Occipital lobe (tissue), 2 donors: Measurements from ENCODE around the gene MTUS2. TPM values are rescaled to one million over a fixed set of nuclear protein-coding genes. Genes with fewer than 3 reads are reported as not detected.

Experiments
- DNase-seq: peaks from one replicate; lab custom pipeline; 2025; lab: John Stamatoyannopoulos, UW
- total RNA-seq: library from RNA; depleted of rRNA; stranded (reverse); fragments of >200 nt; gene quantifications from one replicate; pipeline ENCODE4 v1.2.3, GENCODE V29; 2014

MTUS2 gene
- total RNA-seq, 1 donor from 2014 or later = 3.6 TPM

DNA sequence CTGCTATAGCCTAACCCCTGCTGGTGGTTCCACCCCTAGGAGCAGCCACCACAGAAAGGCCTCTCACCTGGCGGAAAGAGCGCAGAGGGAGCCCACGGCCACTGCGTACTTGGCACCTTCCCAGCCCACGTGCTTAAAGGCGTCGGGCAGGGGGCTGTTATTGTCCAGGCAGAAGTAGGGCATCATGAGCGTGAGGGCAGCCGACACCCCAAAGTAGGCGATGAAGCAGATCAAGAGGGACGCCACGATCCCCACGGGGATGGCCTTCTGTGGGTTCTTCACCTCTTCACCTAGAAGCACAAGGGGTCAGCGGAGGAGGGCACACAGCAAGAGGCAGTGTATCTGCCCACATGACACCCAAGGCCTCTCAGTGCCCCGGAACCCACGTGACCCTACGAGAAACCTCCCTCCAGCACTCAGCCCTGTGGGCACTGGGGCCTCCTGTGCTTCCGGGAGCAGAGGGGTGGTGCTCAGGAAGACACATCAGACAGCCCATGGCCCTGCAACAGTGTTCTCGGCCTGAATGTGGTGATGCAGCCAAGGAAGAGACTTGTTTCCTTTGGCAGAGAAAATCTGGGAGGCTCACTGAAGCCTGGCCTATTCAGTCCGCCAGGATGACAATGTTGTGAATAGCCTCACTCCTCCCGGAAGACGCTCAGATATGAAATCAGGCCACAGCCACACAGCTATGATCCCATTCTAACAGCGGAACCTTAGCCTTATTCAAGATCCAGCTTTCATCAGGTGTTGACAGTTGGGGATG lies 703.2 kb downstream of the MTUS2 start:
- DNase-seq = no peak

DNA sequence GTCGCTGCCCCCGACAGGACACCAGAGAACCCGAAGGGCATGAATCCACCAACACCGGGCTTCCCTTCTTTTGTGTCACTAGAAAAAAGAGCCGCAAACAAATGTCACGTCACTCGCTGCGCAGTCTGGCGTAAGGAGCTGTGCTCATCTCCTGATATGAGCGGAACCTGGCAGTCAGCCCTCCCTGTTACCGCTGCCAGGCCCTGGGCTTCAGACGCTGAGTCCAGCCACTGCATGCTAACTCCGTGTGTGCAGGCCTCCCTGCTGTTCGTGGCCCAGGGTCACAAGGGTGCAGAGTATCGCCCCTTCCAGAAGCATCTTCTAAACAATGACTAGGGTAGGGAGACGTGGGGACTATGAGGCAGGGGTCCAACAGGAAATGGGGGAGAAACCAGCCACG lies 704.0 kb downstream of the MTUS2 start:
- no peak for DNase-seq

DNA sequence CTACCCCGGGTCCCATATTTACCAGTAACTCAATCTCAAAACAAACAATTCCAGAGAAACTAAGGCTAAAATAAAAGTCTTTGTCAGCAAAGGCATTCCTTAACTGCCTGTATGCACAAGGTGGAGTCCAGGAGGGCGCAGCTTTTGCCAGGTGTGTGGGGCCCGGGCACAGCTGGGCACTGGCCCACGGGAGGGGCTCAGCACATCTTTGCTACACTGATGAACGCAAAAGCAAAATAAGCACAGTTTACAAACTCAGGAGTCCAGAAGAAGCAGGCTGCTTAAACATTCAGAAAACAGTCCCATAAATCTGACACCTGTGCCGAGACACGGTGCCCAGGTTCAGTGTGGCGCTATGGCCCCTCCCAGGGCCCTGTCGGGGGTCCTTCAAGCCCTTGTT lies 704.5 kb downstream of the MTUS2 start:
- no peak for DNase-seq

DNA sequence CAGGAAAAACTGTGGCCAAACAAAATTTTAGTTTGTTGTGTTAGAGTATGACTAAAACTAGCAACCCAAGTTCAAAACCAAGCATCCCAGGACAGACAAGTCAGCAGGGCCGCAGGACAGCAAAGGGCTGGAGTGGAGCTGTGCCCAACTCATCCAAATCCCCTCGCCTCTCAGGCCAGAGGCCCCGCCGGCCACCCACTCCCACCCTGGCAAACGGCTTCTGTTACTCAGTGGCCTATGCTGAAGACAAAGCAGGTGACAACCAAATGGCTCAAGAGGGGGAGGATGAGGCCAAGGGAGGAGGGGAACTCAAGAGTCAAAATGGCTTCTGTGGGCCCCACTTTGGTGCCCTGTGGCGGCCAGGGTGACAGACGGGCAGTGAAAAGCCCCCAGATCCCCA lies 705.6 kb downstream of the MTUS2 start:
- DNase-seq = no peak

DNA sequence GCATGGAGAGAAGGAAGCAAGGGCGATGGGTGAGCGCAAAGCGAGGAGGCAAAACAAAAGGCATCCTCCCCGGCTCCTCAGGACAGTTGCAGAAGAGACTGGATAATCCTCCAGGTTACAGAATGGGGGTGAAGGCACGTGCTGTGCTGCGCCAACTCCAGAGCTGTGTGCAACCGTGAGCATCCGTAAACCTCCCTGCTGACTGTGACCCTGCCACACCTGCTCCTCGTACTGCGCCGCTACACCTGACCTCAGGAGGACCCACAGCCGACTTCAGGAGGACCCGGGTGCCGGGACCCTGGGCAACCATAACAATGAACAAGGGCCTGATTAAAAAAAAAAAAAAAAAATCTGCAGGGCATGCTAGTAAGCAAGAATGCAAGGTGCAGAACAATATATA lies 706.6 kb downstream of the MTUS2 start:
- DNase-seq = no peak

DNA sequence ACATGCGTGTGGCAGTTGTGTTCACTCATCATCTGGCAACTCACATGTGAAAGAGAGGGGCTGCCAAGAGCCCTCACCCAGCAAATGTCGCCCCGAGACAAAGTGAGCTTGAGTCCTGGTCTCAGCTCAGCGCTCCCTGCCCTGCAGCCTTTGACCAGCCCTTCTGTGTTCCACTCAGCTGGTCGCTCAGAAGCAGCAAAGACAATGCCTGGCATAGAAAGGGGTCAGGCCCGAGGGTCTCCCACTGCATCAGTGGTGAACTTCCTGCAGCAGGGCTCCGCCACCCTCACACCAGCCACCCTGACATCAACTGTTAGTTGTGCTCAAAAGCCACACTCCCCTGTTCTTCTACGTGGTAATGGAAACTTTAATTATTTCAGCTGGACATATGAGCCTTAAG lies 707.4 kb downstream of the MTUS2 start:
- DNase-seq = no peak

DNA sequence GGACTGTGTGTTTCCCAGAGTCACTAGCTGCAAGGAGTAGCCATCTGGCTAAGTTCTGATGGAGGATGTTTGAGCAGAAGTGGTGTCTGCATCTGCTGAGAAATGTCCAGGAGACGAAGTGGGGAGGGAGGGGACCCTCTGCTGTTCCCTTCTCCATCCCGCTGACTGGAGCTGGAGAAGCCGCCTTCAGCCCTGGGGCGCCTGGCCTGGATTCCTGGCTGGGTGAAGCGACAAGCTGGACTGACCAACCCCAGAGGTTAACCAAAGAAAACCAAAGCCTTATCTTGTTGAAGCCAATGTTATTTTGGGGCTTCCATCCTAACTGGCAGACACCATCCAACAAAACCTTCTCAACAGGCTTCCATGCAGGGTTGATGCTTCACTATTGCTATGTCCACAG lies 707.8 kb downstream of the MTUS2 start:
- no peak for DNase-seq

DNA sequence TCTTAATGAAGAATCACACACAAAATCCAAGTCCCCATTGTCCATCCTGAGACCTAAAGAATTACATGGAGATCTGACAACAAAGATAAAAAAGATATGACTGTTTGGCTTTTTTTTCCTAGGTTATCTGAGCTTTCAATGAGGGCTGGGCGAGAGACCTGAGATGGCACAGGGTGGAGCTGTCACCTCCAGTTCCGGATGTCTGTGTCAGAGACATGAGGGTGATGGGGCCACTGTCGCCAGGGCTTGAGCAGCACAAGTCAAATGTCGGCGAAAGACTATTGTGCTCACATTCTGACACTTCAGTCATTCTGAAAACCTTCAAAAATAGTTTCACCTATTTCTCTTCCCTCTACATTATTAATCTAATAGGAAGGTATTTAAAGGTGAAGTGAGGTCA lies 709.6 kb downstream of the MTUS2 start:
- no peak for DNase-seq

DNA sequence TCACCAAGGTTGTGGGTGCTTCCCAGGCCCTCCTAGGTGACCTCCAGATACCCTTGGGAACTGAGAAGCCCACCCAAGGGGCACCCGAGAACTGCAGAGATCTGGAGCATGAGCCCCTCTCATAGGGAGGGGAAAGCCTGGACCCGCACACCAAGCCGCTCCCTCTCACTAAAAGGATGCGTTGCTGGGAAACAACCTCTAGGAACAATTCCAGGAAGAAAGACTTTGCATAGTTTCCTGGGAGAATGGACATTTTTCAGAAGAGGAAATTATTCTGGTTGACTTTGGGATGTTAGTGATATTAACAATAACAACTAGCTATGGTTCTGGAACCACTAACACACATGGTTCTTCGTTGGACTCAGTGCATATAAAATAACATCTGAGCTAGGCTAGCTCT lies 710.8 kb downstream of the MTUS2 start:
- no peak for DNase-seq

DNA sequence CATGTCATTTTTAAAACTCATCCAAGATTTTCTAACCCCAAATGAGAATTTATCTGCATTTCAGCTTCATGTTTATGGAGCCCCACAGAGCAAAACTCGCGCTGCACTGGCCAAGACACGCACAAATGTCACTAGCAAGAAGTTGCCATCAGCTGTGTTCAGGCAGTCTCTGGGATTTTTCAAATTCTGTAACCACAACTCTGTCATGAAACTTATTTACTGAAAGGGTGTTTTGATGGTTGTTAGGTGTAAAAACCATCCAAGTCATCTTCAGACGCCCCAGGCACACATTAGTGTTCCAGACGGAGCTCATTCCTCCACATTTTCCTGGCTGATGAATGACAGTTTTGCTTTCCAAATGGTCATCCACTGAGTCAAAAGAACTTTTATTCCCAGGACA lies 712.0 kb downstream of the MTUS2 start:
- no peak for DNase-seq

DNA sequence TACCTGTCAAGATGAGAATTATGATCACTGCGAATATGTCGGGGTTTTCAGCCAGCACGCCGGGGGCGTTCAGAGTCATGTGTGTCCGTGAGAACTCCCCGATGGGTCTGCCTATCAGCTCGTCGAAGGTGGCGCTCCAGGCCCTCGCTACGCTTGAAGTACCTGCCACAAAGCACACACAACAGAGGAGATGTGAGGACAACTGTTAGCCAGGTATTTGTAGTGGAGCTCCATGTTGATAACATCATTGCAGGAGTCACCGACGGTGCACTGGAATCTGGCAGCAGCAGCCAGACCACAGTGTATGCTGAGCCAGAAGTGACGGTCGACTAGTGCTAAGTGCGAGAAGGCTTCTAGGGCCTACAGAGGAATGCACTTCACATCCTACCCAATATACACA lies 712.7 kb downstream of the MTUS2 start:
- no peak for DNase-seq

DNA sequence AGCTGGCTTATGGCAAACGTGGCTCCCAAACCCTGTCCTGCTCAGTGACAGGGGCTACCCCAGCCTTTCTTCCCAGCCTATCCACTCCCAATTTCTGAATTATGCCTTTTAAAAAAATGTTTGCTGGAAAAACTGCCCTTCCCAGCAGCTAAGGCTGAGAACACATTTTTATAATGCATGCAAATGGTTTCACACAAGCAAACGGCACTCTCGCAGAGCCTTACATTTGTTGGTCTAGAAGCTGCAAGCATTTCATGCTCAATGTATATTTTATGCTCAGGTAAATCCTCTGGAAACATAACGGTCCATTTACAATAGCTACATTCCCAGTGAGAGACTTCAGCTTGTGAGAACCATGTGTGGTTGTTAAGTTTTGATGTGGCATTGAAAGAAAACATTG lies 713.9 kb downstream of the MTUS2 start:
- DNase-seq = no peak

DNA sequence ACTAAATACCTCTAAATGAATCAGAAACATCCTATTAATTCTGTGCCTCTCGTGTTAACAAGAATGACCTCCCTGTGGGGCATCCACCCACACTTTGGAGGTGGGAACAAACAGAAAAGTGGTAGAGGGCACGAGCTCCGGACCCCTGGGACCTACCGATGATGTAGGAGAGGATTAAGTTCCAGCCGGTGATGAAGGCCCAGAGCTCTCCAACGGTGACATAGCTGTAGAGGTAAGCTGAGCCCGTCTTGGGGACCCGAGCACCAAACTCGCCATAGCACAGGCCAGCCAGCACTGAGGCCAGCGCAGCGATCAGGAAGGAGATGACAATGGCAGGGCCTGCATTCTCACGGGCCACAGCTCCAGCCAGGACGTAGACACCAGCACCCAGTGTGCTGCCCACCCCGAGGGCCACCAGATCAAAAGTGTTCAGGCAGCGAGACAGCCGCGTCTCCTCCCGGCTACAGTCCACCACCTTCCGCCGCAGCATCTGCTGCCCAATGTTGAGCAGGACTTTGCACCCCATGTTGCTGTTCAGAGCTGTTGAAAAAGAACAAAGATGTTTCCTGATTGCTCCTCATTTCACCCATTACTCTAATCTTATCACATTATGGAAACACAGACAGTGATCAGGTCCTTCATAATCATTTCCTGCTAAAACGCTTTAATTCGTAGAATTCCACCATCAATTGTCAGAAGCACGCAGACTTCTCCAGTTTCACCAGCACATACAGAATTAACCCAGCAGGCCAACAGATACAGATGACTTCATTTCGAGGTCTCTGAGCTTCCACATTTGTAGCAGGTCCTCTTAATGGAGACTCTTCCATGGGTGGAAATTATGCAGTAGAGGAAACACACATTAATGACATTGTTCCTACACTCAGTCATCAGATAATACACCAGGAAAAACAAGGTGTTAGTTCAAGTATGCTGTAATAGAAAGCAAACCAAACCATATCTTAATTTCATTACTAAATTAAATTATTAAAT lies 715.8 kb downstream of the MTUS2 start:
- no peak for DNase-seq

DNA sequence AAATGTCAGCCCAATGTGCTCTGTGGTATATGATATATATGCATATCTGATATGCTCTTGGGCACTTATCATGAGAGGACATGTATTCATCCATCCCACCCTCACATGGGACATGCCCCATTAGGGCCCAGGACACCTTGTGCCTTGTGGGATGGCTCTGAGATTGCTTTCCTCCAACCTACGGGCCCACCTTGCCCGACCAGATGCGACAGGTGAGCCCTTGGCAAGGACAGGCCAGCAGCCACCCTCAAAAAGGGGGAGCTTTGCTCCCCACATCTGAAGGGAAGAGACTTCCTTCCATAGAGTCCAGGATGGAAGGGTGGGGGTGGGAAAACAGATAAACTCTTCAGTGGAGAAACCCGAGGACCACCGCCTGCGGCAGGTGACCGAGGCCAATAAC lies 716.7 kb downstream of the MTUS2 start:
- no peak for DNase-seq

DNA sequence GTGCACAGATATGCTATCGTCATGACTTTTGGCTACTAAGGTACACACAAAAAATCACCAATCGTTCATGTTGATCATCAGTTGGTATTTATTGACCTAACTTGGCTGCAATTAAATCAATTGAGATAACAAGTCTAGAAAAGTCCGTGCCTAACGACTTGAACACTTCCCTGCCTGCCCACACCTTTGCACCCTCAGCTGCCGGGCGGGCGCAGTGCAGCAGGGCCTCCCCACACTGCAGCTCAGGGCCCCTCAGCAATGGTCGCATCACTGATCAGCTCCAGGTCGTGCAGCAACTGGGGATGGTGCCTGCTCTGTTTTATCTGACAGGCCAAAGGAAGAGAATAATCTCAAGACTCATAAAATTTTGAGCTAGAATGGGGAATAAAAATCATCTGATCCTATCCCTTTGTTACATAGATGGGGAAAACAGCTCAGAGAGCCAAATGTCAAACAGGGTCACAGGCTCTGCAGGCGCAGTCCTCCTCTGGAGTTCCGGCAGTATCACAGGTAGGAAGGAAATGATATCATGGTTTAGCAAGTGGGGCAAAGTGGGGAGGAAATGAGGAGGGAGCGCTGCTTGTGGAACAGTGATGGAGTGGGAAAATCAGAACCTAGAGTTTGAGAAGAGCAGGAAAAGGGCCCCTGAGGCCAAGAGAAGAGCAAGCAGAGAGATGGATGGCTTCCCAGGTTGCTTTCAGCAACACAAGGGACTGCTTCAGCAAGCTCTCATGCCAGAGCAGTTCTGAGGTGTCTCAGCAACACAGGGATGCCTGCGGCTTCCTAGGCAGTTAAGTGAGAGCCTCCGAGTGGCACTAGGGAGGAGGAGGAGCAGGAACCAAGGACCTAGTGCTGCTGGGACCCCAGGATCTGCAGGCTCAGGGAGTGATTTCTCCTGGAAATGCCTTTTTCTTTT lies 717.9 kb downstream of the MTUS2 start:
- no peak for DNase-seq

DNA sequence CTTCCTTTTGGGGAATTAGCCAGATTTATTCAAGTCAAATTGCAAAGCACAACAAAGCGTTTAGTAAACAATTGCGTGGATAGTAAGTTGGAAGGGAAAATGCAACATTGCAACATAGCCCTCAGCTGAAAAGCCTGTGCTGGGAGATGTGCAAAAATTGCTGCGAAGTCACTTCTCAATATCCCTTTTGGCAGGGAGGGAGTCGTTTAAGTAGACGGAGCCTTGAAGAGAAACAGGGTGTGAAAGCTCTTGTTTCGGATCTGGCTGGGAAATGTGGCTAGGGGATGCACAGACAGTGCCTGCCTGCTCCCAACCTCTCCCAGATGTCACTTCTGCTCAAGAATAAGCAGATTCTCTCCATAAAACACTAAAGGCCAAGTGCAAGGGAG lies 718.5 kb downstream of the MTUS2 start:
- DNase-seq = no peak

DNA sequence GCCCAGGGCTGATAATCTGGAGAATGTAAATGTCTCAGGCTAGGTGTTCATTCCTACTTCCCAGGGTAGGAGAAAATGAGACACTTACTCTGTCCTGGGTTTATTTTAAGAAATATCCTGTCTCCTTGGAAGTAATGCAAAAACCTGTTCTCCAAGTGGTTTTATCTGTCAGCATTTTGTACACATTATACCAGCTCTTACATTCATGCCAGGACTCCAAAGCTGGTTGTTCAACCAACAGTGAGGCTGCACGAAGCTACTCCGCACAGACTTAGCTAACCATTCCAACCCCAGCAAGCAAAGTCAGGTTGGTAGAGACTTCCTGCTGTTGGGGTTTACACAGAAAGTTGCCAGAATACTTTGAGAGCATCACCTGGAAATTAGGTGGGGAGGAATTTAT lies 719.7 kb downstream of the MTUS2 start:
- no peak for DNase-seq

DNA sequence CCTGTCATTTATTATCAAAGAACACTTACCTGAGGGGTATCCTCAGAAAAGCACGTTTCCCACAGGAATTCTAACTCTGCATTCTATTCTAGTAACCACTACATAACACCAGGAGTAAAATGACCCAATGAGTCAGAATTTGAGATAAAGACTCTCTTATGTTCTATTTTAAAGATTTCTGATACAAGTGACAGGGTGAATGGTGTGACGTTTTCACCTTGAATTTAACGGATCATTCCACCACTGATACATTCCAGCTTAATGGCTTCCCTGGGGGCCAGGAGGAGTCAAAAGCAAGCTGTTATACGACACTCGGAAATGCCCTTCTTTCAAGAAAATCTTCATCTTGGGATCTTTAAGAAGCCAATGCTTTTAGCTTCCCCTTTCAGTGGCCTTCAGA lies 720.2 kb downstream of the MTUS2 start:
- DNase-seq = no peak

DNA sequence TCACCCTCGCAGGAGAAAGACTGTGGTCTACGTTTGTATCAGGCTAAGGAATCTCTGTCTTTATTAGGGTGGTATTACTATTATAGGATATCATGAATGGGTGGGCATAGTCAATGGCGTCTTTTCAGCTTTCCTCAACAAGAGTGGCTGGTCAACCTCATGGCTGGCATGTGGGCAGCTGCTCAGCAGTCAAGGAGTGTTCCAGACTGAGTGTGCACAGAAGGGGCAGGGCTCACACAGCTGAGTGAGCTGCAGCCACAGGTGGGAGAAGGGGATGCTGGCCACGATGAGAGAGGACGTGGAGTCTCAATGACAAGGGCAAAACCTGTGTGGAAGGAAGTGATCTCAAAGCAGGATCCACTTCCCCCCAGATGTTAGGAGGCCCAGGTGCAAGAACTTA lies 720.7 kb downstream of the MTUS2 start:
- DNase-seq = no peak

DNA sequence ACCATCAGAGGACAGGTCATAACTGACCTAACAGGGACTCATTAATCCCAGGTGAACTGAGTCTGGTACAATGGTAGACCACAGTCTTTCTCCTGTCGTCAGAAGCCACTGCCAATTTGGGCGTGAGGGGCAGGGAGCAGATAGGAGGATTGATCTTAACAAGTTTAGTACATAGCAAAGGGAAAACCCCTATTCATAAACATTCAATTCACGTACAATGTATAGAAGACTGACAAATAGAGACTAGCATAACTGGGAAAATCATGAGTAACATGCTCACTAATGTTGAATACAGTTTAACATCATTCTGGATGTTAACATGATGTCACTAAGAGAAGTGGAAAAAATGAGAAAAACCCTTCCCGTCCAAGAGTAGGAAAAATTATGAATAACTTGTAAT lies 721.3 kb downstream of the MTUS2 start:
- DNase-seq = no peak

DNA sequence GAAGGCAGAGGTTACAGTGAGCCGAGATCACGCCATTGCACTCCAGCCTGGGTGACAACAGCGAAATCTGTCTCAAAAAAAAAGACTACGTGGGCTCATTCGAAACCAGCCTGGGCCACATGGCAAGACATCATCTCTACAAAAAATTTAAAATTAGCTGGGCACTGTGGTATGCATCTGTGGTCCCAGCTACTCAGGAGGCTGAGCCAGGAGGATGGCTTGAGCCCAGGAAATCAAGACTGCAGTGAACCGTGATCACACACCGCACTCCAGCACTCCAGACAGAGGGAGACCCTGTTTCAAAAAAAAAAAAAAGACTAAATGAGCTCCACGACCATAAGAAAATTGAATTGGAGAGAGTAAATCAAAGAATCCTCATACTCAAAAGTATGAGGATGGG lies 722.2 kb downstream of the MTUS2 start:
- DNase-seq = no peak
